ENCODE data around the gene MBD5.

MBD5 gene

DNA sequence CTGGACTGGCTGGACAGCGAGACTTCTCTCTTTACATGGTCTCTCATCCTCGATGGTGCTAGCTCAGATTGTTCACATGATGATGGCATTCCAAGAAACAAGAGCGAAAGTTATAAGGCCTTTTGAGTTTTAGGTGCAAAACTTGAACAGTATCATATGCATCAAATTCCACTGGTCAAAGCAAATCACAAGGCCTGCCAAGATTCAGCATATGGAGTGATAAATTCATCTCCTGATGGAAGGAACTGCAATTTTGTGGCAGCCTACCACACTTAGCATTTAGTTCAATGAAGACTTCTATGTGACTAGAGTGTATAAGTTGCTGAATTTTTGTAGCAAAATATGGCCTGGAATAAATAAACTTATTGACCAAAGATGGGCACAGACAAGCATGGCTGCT lies 429.6 kb downstream of the MBD5 start:
- H3K9me3 Mint-ChIP-seq, result no peaks in the 10 kb centered on the region
- no peaks in the 10 kb centered on the region for H3K4me1 Mint-ChIP-seq
- no peak overlapping the region for H3K4me3 Mint-ChIP-seq
- no peak for ATAC-seq
- H3K36me3 Mint-ChIP-seq, result no peaks in the 10 kb centered on the region
- no peak overlapping the region for H3K27ac Mint-ChIP-seq
- no peak for DNase-seq (ENCODE audit: low spot score in 2 of 2)

DNA sequence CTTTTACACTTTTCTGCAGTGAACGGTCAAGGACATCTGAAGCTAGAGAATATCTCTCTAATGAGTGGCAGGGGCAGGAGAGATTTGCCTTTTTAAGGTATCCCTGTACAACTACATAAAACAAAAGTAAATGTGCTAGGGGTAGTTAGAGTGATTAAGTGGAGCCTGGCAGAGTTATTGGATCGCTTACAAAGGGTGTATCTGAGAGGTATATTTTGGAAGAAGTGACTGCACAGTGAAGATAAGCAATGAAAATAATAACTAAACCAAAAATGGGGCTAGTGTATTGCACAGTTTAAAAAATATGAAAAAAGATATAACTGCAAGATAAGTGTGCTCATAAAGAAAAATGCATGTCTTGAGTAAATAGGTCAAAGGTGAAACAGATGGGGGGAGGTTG lies 430.2 kb downstream of the MBD5 start:
- ATAC-seq (no peak), DNase-seq (ENCODE audit: low spot score in 2 of 2) (no peak)
- no peaks in the 10 kb centered on the region for H3K36me3 Mint-ChIP-seq
- no peak overlapping the region for H3K27ac Mint-ChIP-seq
- H3K4me3 Mint-ChIP-seq, result no peak overlapping the region
- no peaks in the 10 kb centered on the region for H3K9me3 Mint-ChIP-seq
- no peaks in the 10 kb centered on the region for H3K4me1 Mint-ChIP-seq

- ATAC-seq (no peak), DNase-seq (ENCODE audit: low spot score in 2 of 2) (no peak)
- H3K4me3 Mint-ChIP-seq, result no peak overlapping the region
- no peaks in the 10 kb centered on the region for H3K4me1 Mint-ChIP-seq
- H3K27ac Mint-ChIP-seq, result no peak overlapping the region
- H3K9me3 Mint-ChIP-seq, result no peaks in the 10 kb centered on the region
- H3K36me3 Mint-ChIP-seq, result no peaks in the 10 kb centered on the region
Observed at GRCh38 chr2:148455791-148456190, 434.9 kb downstream of the MBD5 start.

GRCh38 chr2:148458171-148458570 lies 437.3 kb downstream of the MBD5 start:
- Mint-ChIP-seq H3K4me1 (no peaks in the 10 kb centered on the region), H3K4me3 (no peak overlapping the region), H3K9me3 (no peaks in the 10 kb centered on the region), H3K36me3 (no peaks in the 10 kb centered on the region), H3K27ac (no peak overlapping the region)
- no peak for ATAC-seq
- no peak for DNase-seq (ENCODE audit: low spot score in 2 of 2)

DNA sequence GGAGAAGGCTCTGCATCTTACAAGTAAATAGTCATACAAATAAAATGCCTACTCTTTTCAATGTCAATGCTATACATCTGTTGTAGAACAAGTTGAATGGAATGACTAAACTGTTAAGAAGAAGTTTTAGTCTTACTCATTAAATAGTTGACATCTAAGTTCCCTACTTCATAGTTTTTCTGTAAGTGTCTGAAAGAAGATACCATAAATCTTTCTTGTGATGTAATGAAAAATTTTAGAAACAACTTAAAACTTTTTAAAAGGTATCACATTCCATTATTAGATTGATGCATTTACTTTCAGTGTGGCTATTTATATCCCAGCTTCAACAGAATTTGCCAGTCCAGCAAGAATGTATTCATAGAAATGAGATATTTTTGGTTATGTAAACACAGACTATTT lies 438.5 kb downstream of the MBD5 start:
- H3K4me3 Mint-ChIP-seq, result no peak overlapping the region
- ATAC-seq (peak; percentile 79), DNase-seq (ENCODE audit: low spot score in 2 of 2) (no peak)

DNA sequence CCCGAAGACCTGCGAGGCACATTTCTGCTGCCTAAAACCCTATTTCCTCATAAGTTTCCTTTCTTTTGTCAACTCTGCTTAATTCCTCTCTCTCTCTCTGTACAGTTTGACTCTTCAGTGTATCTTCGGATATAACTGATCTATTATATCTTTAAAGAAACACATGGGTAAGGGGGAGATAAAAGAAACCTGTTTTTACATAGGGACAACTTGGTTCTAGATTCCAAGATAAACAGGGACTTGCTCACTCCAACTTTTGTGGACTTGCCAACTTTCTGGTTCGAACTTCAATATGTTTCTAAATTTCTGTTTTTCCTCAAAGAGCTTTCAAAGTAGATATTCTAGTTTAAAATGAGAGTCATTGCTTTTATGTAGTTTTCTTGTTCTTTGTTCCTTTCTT lies 441.0 kb downstream of the MBD5 start:
- Mint-ChIP-seq H3K9me3 (no peaks in the 10 kb centered on the region), H3K4me1 (no peaks in the 10 kb centered on the region), H3K4me3 (no peak overlapping the region), H3K36me3 (peaks cover 5% of the 10 kb centered on the region), H3K27ac (no peak overlapping the region)
- ATAC-seq (no peak), DNase-seq (ENCODE audit: low spot score in 2 of 2) (no peak)

More for the DNA sequence above, 438.5 kb downstream of the MBD5 start:
- Mint-ChIP-seq H3K4me1 (no peaks in the 10 kb centered on the region), H3K36me3 (peaks cover 2% of the 10 kb centered on the region), H3K9me3 (no peaks in the 10 kb centered on the region), H3K27ac (no peak overlapping the region)

GRCh38 chr2:148475626-148476025 lies 454.7 kb downstream of the MBD5 start:
- H3K4me1 Mint-ChIP-seq, result no peaks in the 10 kb centered on the region
- H3K36me3 Mint-ChIP-seq, result no peaks in the 10 kb centered on the region
- no peak overlapping the region for H3K4me3 Mint-ChIP-seq
- ATAC-seq, result no peak
- no peaks in the 10 kb centered on the region for H3K9me3 Mint-ChIP-seq
- no peak for DNase-seq (ENCODE audit: low spot score in 2 of 2)
- no peak overlapping the region for H3K27ac Mint-ChIP-seq

DNA sequence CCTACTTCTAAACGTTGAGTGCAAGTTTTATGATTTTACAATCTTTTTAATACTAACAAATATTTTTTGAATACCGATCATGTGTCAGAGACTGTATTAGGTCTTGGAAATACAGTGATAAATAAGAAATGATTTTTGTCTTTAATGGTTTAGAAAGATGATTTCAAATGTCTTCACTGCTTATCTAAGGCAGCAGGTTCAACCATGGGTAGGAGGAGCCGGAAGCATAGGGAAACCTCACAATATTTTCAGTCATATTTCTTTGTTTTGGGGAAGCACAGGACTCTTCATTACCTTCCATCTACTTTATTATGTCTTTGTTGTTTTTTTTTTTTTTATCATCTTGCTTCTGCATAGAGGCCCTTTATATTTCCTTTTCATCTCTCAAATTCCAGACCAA lies 458.5 kb downstream of the MBD5 start:
- Mint-ChIP-seq H3K4me3 (no peak overlapping the region), H3K4me1 (peaks cover 5% of the 10 kb centered on the region), H3K9me3 (no peaks in the 10 kb centered on the region), H3K36me3 (no peaks in the 10 kb centered on the region), H3K27ac (no peak overlapping the region)
- ATAC-seq, result no peak
- DNase-seq (ENCODE audit: low spot score in 2 of 2), result no peak

DNA sequence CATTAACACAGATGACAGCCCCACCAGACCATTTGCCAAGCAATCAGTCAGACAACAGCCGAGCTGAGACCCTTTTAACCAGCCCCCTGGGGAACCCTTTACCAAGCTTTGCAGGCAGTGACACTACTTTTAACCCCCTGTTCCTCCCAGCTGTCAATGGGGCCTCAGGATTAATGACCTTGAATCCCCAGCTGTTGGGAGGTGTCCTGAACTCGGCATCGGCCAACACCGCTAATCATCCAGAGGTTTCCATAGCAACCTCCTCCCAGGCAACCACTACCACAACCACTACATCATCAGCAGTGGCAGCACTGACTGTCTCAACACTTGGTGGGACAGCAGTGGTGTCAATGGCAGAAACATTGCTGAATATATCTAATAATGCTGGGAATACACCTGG lies 462.8 kb downstream of the MBD5 start:
- Mint-ChIP-seq H3K4me3 (no peak overlapping the region), H3K9me3 (no peaks in the 10 kb centered on the region), H3K4me1 (peaks cover 5% of the 10 kb centered on the region), H3K27ac (no peak overlapping the region), H3K36me3 (no peaks in the 10 kb centered on the region)
- DNase-seq (ENCODE audit: low spot score in 2 of 2), result no peak
- no peak for ATAC-seq

DNA sequence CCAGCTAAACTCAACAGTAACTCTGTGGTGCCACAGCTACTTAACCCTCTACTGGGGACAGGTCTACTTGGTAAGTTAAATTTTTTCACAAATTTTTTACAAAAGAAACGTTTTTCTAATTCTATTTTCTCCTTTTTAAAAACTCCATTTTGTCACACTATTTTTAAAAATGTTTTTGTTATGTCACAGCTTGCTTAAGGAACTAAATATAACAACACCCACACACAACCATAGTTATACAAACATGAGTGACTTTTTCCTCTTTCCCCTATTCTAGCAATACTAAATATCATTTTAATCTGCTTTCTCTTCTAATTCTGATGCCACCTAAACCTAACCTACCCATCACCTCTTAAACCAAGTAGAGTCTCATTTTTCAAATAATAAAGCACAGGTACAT lies 463.2 kb downstream of the MBD5 start:
- H3K9me3 Mint-ChIP-seq, result no peaks in the 10 kb centered on the region
- H3K36me3 Mint-ChIP-seq, result no peaks in the 10 kb centered on the region
- H3K4me1 Mint-ChIP-seq, result peaks cover 5% of the 10 kb centered on the region
- DNase-seq (ENCODE audit: low spot score in 2 of 2), result no peak
- ATAC-seq, result no peak
- no peak overlapping the region for H3K27ac Mint-ChIP-seq
- no peak overlapping the region for H3K4me3 Mint-ChIP-seq

GRCh38 chr2:148486655-148487054 lies 465.8 kb downstream of the MBD5 start:
- DNase-seq (ENCODE audit: low spot score in 2 of 2), result no peak
- no peak overlapping the region for H3K27ac Mint-ChIP-seq
- ATAC-seq, result no peak
- peaks cover 6% of the 10 kb centered on the region for H3K36me3 Mint-ChIP-seq
- H3K4me3 Mint-ChIP-seq, result no peak overlapping the region
- no peaks in the 10 kb centered on the region for H3K9me3 Mint-ChIP-seq
- H3K4me1 Mint-ChIP-seq, result peaks cover 5% of the 10 kb centered on the region

DNA sequence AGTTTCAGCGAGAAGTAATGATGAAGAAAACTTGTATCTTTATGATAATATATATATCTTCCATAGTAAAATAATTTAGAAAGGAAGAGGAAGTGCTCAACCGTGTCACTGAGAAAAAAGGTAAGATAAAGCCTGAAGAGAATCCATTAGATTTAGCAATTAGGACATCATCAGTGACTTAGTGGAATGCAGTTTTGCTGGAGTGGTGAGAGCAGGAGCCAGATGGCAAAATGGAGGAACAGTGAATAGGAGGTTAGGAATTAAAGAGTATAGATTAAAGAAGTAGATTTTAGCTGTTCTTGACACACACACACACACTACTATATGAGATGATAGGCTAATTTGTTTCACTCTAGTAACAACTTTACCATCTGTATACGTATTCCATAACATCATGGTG lies 466.5 kb downstream of the MBD5 start:
- DNase-seq (ENCODE audit: low spot score in 2 of 2) (no peak), ATAC-seq (no peak)
- no peak overlapping the region for H3K4me3 Mint-ChIP-seq
- no peak overlapping the region for H3K27ac Mint-ChIP-seq
- H3K36me3 Mint-ChIP-seq, result peaks cover 6% of the 10 kb centered on the region
- no peaks in the 10 kb centered on the region for H3K9me3 Mint-ChIP-seq
- peaks cover 5% of the 10 kb centered on the region for H3K4me1 Mint-ChIP-seq

DNA sequence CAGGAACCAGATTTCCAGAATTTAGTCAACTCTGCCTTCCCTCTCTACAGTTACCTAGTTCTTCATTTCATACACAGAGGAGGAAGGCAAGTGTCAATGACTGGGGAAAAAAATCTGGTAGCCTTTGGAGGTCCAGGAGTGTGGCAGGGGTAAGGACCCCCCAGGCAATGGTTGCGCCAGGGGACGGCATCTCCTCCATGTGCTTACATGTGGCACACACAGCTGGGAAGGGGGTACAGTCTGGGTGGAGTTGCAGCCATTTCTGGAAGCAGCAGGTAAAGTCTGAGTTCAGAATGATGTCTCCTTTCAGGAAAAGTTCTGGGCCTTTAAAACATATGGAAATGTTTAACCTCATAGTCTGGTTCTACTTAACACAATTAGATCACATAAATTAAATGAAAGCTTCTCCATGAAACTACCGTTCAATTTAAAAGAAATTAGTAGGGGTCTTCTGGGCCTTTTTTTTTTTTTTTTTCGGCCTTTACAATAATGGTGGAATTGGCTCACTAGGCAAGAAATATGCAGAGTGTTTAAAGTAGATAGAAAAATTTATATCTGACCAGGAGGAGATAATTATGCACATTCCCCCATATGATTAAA lies 470.0 kb downstream of the MBD5 start:
- no peak for ATAC-seq
- peaks cover 6% of the 10 kb centered on the region for H3K36me3 Mint-ChIP-seq
- H3K4me3 Mint-ChIP-seq, result no peak overlapping the region
- H3K27ac Mint-ChIP-seq, result no peak overlapping the region
- no peak for DNase-seq (ENCODE audit: low spot score in 2 of 2)
- H3K9me3 Mint-ChIP-seq, result no peaks in the 10 kb centered on the region
- H3K4me1 Mint-ChIP-seq, result no peaks in the 10 kb centered on the region

DNA sequence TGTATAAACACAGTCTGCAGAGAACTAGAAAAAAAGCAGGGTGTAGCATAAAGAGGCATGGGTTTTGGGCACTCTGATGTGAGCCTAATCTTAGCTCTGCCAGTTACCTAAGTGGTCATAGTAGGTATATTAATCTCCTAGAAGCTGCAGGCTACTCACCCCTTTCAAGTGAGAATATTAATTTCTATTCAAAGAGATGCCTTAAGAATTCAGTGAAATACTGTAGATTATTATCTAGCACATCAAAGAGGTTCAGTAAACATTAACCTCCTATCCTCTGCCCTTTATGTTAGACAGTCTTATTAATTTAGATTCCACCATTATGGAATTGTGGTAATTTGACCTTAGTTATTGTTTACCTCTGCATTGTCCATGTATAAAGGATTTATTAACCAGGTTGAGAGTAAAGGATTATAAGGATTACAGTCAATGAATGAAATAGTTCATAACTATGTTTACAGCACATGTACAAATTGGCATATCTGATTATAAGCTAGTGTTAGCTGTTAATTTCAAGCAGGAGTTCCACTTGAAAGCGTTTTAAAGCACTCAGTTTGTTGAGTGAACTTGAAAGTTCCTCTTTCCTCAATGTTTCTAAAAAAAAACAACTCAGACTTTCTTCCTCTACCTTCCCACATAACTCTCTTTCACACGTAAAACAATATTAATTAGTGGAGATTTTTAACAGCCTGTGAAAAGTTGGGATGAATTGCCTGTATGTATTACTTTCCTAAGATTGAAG lies 473.1 kb downstream of the MBD5 start:
- Mint-ChIP-seq H3K4me3 (no peak overlapping the region), H3K27ac (no peak overlapping the region), H3K4me1 (no peaks in the 10 kb centered on the region), H3K9me3 (no peaks in the 10 kb centered on the region), H3K36me3 (peaks cover 6% of the 10 kb centered on the region)
- no peak for DNase-seq (ENCODE audit: low spot score in 2 of 2)
- no peak for ATAC-seq

DNA sequence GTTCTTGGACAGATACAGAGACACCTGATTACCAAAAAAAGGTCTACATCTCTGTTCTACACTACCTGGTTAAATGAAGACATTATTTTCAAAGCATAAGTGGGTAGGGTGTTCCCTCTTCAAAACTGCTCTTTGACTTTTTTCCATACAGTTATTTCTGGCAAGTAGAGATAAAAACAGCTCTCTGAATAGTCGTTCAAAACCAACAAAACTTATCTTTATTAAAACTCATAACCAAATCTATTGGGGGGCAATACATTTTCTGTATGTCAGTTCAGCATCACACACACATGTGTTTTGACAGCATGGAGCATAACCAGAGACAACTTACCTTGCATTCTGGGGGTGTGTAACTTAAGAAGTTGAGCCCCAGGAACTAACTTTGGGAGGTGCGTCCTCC lies 474.7 kb downstream of the MBD5 start:
- ATAC-seq (no peak), DNase-seq (ENCODE audit: low spot score in 2 of 2) (no peak)
- Mint-ChIP-seq H3K27ac (no peak overlapping the region), H3K36me3 (no peaks in the 10 kb centered on the region), H3K4me3 (no peak overlapping the region), H3K9me3 (no peaks in the 10 kb centered on the region), H3K4me1 (no peaks in the 10 kb centered on the region)

DNA sequence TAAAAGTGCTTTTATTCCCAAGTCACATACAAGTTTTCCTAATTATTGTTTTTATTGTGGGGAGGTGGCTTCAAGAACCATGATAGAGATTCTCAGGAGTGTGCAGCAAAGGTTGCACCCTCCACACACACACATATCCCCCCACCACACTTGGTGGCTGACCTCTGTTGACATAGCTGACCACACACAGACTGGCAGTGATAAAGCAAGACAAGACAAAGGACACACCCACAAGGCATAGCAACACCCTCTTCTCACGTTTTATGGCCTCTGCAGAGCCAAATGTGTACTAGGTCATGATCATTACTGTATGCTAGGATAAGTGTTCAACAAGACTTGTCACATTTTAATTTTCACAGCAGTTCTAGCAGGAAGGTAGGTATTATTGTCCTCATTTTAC lies 480.7 kb downstream of the MBD5 start:
- H3K36me3 Mint-ChIP-seq, result no peaks in the 10 kb centered on the region
- no peak overlapping the region for H3K4me3 Mint-ChIP-seq
- no peaks in the 10 kb centered on the region for H3K9me3 Mint-ChIP-seq
- DNase-seq (ENCODE audit: low spot score in 2 of 2), result no peak
- ATAC-seq, result no peak
- H3K4me1 Mint-ChIP-seq, result no peaks in the 10 kb centered on the region
- H3K27ac Mint-ChIP-seq, result no peak overlapping the region

Data from stimulated activated effector memory CD8-positive, alpha-beta T cell treated with anti-CD3 and anti-CD28 coated beads, Interleukin-12 subunit alpha, Interleukin-12 subunit beta, amount 100 ng/mL, for 72 hours (primary cell).